T1000 (cell line): Measurements from ENCODE around the gene CNTFR.

Experiments
- DNase-seq: peaks from one replicate; lab custom pipeline; 2025; ENCODE audit warnings: mixed read lengths; lab: John Stamatoyannopoulos, UW

The CNTFR gene

DNA sequence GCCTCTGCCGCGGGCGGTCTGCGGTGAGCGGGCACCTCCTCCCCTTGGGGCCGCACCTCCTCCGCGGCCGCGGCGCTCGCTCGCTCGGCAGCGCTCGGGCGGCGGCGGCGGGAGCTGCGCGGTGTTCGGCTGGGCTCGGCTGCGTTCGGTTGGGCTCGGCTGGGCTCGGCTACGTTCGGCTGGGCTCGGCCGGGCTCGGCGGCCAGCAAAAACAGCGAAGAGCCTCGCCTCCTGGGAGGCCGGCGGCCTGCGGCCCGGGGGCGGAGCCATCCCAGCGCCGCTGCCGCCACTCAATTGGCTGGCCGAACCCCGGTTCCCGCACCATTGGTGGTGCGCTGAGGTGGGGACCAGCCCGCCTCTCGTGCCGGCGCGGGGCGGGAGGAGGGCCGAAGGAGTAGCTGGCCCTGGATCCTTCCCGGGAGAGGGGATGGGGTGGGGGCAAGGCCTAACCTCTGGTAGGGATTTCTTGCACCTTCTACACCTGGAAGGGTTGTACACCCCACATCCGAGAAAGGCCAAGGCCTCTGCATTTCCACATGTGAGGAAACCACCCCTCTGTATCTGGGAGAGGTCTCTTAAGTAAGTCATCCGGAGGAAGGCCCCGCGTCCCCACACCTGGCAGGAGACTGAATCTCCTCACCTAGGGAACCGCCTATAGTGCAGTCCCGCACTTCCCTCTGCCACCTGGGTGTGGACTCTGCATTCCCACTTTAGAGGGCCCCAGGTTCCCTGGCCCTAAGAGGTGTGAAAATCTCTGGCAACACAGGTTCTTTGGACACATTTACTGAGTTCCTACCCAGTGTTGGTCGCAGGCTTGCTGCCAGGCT lies 66.3 kb downstream of the CNTFR start, which contains the start of gene ENHO:
ENHO (minus strand) TSS at position 20 of the 827 bp plus-strand sequence. CDS start 1,295 bp downstream, outside the sequence.
- peak; percentile 79 for DNase-seq

GRCh38 chr9:34522091-34522887 lies 67.2 kb downstream of the CNTFR start:
- DNase-seq = no peak

- no peak for DNase-seq
Observed at GRCh38 chr9:34521406-34522045, 68.0 kb downstream of the CNTFR start.

DNA sequence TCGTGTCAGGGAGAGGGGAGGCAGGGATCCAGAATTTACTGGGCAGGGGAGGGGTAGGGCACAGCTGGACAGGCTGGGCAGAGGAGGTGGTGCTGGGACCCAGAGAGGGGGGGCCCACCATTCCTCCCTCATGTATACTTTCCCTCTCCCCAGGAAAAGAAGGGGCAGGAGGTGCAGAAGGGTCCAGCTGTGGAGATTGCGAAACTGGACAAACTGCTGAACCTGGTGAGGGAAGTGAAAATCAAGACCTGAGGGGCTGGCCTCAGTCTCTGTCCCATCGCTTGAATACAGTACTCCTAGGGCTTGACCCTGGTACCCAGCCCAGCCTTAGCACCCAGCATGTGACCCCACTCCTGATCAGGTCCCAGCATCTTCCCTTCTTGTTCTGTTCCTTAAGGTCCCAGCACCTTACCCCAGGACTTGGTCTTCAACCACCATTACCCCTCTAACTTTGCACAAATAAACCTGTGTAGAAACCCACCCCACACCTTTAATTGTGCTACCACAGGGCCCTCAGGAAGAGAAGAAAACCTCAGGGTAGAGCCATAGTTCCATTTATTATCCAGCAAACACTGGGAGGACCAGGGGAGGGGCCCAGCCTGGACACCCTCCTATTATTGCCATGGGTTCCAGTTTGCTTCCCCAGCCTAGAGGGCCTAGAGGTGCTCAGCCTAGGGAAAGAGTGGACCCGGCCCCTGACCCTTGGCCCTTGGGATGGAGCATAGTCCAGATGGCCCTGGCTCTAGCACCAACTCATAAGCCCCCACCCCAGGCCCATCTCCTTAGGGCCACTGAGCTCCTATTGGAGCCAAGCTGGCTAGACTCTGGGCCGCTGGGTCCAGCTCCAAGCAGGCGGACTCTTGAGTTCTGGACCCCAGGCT lies 68.8 kb downstream of the CNTFR start:
- DNase-seq = no peak

- DNase-seq = no peak
Observed at GRCh38 chr9:34520096-34520495, 69.4 kb downstream of the CNTFR start.

- DNase-seq = no peak
Observed at GRCh38 chr9:34519321-34520020, 70.1 kb downstream of the CNTFR start.

- DNase-seq = no peak
Observed at GRCh38 chr9:34518896-34519295, 70.6 kb downstream of the CNTFR start.

DNA sequence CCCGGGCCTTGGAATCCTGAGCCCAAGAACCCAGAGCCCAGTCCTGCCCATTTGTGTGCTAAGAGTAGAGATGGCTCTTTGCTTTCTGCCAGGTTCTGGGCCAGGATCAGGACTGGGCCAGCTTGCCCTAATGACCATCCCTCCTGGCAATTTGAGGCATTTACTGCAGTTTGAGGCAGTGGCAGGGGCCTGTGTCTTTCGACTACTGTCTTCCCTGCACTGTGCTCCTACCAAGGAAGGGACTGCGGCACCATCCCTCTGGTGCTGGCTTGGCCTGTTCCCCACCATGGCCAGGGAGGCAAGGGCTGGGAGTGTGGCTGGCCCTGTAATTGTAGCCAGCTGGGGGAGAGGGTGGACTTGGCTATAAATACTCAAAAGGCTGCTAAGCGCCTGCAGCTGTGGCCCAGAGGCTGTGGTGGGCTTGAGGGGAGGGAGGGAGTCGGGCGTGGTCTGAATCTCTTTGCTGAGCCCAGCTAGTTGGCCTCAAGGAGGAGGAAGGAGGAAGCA lies 71.4 kb downstream of the CNTFR start:
- DNase-seq = no peak

- no peak for DNase-seq
Observed at GRCh38 chr9:34517185-34517584, 72.3 kb downstream of the CNTFR start.

GRCh38 chr9:34515959-34516358 lies 73.6 kb downstream of the CNTFR start:
- no peak for DNase-seq

- DNase-seq = no peak
Observed at GRCh38 chr9:34514816-34515215, 74.7 kb downstream of the CNTFR start.

- DNase-seq = no peak
Observed at GRCh38 chr9:34514401-34514800, 75.1 kb downstream of the CNTFR start.

DNA sequence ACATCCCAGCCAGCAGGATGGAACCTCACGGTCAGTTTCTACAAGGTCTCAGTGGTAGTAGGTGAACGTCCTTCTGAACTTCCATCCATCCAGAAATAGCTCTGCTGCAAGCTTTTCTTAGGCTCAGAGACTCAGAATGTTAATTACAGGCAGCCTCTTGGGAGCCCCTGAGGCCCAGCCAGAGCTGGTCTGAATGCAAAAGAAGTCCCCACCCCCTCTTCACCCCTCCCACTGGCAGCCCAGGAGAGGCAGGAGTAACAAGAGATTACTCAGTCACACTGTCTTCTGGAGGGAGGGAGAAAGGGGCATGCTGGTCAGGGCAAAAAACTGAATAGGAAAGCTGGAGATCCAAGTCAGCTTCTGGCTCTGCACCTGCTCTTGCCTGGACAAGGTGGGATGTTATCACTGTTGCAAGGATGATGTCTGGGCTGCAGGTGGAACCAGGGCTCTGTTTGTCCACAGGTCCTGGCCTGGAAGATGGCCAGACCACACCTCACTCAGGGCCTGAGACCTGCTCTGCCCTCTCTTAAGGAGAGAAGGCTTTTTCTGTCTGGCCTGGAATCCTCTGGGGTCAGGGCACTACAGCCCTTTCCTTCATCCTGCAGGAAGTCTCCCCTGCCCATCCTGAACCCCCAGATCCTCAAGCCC lies 75.8 kb downstream of the CNTFR start:
- no peak for DNase-seq

GRCh38 chr9:34512131-34513078 lies 77.1 kb downstream of the CNTFR start:
- no peak for DNase-seq

DNA sequence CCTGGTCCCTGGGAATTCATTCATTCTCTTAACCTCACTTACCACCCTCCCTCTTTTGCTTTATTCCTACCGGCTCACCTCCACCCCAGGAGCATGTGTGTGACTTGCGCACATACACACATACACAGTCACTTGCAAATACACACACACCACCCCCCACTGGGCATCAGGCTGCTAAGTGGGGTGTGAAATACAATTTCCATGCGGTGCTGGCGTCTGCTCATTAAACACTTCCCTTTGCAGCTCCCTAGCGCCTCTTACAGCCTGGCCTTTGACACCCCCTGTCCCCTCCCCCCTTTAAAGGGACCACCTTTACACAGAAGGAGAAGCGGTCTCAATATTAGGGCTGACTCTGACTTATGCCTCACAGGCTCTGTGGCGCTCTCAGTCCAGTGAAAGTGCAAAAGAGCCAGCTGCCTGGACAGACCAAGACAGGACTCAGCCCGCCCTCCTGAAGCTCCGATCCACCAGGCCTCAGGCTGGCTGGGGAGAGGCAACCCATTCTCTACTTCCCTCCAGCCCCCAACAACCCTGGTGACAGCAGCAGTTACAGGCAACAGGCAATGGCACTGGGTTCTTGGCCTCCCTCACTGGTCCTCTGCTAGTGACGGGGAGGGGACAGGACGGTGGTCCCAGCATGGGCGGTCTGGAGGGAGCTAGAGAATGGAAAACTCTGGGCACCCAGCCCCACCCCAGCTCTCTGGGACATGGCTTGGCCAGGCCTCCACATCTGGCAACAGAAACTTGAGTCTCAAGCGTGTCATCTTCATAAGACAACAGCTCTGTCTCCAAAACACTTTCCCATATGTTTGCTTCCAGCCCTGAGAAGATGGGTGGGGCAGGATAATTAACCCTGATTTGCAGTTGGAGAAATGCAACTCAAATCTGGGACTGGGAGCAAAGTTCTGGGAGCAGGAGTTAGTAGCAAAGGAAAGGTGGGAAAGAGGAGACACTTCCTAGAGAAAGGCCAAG lies 78.7 kb downstream of the CNTFR start:
- DNase-seq = no peak

DNA sequence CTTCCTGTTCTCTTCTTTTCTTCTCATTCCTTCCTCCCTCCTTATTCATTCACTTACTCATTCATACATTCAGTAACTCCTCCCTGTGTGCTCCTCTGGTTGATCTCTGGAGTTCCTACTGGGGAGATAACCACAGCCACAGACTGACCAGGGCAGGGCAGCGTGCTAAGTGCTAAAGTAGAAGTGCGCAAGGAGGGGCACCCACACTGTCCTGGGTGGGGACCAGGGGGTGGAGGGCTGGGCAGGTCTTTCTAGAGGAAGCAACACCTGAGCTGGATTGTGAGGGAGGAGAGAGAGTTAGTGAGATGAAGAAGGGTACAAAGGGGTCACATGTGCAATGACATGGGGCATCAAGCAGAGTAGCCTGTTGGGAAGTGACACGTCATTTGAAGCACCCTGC lies 80.6 kb downstream of the CNTFR start:
- DNase-seq = no peak

DNA sequence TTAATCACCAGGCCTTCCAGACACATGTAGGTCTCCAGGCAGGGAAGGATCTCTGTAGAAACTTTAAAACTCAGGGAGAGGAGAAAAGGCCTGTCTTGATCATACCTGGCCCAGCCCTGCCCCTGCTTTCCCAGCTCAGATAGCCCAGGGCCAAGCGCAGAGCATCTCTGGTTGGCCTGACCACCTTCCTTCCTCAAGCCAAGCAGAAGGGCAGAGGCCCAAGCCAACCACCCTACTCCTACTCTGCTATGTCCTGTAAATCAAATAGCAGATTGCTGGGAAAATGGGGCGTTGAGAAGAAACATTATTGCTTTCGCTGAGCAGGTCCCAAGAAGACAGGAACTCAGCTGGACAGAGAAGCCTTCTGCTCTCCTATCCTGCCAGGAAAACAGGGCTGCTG lies 81.1 kb downstream of the CNTFR start:
- no peak for DNase-seq

DNA sequence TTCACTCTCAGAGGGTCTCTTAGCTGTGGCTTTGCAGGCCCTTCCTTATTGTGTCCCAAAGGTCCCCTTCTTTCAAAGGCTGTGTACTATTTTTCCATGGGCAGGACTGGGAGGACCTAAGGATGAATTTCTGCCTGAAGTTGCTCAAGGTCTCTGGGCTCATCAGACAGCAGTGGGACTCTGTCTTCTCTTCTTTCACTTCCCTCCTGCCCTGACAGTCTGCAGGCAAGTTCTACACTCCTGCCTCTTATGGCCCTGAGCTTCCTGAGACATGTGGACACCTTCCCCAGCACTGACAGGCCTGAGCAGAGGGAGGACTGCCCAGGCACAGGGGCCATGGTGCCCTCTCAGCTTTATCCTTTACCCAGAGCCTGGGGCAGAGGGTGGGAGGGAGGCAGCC lies 81.6 kb downstream of the CNTFR start:
- DNase-seq = no peak
